OCI-LY1 (cell line): ENCODE data around the gene ELFN2.
"Not testable (repeated sequence)": the region's sequence is repeated elsewhere in the genome, so short reads cannot be mapped to it uniquely, and the experiment has no call there.

Experiments
- EZH2 ChIP-seq: fragments of 200-600 bp; sonication (generic), shearing (Covaris generic); IDR thresholded peaks from 2 replicates; pipeline ENCODE4 v1.8.0; 2017; ENCODE audit warnings: borderline replicate concordance, mixed run types, mild to moderate bottlenecking, antibody characterized with exemption, low read length, moderate library complexity, mixed read lengths
- TF ChIP-seq, protein P1 (sequence below): fragments of 200-600 bp; sonication (generic), shearing (Covaris generic); IDR thresholded peaks from 2 replicates; pipeline ENCODE4 v1.5.1; 2017; ENCODE audit warnings: mild to moderate bottlenecking, antibody characterized with exemption, low read length, moderate library complexity, mixed read lengths

DNA sequence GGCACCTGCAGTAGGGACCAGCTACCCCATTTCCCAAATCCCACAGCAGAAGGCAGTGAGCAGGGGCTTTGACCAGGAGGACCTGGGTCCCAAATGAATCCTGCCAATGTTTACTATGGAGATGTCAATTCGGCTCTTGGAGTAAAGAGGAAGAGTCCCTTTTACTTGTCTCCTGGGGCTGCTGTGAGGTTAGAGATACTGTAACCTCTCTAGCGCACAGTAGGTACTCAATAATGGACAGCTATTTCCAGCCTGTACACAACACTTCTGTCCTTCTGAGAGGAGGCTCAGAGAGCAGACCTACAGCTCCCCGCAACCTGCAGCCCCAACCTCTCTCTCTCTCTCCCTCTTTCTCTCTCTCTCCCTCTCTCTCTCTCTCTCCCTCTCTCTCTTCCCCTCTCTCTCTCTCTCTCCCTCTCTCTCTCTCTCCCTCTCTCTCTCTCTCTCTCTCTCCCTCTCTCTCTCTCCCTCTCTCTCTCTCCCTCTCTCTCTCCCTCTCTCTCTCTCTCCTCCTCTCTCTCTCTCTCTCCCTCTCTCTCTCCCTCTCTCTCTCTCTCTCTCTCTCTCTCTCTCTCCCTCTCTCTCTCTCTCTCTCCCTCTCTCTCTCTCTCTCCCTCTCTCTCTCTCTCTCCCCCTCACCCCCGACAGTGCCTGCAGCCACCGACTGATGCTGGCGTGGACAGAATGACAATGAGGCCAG is 98.6 kb downstream of the ELFN2 start:
- TF ChIP-seq, protein P1, sequence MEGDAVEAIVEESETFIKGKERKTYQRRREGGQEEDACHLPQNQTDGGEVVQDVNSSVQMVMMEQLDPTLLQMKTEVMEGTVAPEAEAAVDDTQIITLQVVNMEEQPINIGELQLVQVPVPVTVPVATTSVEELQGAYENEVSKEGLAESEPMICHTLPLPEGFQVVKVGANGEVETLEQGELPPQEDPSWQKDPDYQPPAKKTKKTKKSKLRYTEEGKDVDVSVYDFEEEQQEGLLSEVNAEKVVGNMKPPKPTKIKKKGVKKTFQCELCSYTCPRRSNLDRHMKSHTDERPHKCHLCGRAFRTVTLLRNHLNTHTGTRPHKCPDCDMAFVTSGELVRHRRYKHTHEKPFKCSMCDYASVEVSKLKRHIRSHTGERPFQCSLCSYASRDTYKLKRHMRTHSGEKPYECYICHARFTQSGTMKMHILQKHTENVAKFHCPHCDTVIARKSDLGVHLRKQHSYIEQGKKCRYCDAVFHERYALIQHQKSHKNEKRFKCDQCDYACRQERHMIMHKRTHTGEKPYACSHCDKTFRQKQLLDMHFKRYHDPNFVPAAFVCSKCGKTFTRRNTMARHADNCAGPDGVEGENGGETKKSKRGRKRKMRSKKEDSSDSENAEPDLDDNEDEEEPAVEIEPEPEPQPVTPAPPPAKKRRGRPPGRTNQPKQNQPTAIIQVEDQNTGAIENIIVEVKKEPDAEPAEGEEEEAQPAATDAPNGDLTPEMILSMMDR = not testable (repeated sequence)
- not testable (repeated sequence) for TF ChIP-seq EZH2
